Bronchial epithelial cell (primary cell): Measurements from ENCODE around the gene ADIPOQ. TPM values are rescaled to one million over a fixed set of nuclear protein-coding genes. Genes with fewer than 3 reads are reported as not detected.
"Not testable (repeated sequence)": the region's sequence is repeated elsewhere in the genome, so short reads cannot be mapped to it uniquely, and the experiment has no call there.

ENCODE experiments used
- DNase-seq: peaks from one replicate; pipeline ENCODE4 v3.0.0-alpha.2; 2010; ENCODE audit warnings: low read depth
- FAIRE-seq: peaks from 2 replicates; lab custom pipeline; 2011; peaks lifted over from hg19 to GRCh38; lab: Jason Lieb, UNC
- H3K27me3 ChIP-seq: 2 replicates; pipeline ENCODE4 v1.5.1; 2011; ENCODE audit warnings: low read length; ENCODE audit not compliant: control insufficient read depth, insufficient read depth
- H3K36me3 ChIP-seq: 2 replicates; pipeline ENCODE4 v1.5.1; 2011; ENCODE audit warnings: low read length; ENCODE audit not compliant: control insufficient read depth, insufficient read depth
- H3K4me3 ChIP-seq: 2 replicates; pipeline ENCODE4 v1.5.1; 2011; ENCODE audit warnings: mild to moderate bottlenecking, low read depth, low read length, control low read depth
- total RNA-seq: library from RNA; depleted of rRNA; stranded (reverse); fragments of >200 nt; gene quantifications from 2 replicates; pipeline ENCODE4 v1.2.1, GENCODE V29; 2014
- TF ChIP-seq, protein P1 (sequence below): IDR thresholded peaks from 2 replicates; pipeline ENCODE4 v1.5.1; 2011; ENCODE audit warnings: mild to moderate bottlenecking, moderate library complexity, low read length, control low read depth, inconsistent platforms; ENCODE audit not compliant: insufficient read depth, severe bottlenecking

ADIPOQ gene
- total RNA-seq, 1 donor from 2014 or later: not detected

DNA sequence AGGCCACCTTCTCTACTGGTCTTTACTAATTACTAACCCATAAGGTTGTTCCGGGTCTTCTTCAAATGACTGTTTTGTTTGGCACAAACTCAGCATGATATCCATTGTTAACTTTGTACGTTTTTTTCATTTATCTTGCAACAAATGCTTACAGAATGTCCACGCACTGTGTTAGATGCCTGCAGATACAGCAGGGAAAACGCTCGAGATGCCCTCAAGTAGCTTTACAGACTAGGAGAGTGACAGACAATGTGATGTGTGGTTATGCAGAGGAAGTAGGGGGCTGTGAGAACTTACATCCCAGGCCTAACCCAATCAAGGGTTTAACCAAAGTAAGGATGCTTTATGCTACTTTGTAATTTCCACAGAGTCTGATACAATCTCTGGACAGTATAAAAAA lies 35.3 kb upstream of the ADIPOQ start:
- TF ChIP-seq, protein P1, sequence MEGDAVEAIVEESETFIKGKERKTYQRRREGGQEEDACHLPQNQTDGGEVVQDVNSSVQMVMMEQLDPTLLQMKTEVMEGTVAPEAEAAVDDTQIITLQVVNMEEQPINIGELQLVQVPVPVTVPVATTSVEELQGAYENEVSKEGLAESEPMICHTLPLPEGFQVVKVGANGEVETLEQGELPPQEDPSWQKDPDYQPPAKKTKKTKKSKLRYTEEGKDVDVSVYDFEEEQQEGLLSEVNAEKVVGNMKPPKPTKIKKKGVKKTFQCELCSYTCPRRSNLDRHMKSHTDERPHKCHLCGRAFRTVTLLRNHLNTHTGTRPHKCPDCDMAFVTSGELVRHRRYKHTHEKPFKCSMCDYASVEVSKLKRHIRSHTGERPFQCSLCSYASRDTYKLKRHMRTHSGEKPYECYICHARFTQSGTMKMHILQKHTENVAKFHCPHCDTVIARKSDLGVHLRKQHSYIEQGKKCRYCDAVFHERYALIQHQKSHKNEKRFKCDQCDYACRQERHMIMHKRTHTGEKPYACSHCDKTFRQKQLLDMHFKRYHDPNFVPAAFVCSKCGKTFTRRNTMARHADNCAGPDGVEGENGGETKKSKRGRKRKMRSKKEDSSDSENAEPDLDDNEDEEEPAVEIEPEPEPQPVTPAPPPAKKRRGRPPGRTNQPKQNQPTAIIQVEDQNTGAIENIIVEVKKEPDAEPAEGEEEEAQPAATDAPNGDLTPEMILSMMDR: no peak
- Histone ChIP-seq H3K4me3 (peak overlapping the region; percentile 91), H3K27me3 (no peaks in the 10 kb centered on the region), H3K36me3 (no peaks in the 10 kb centered on the region)
- FAIRE-seq (no peak), DNase-seq (no peak)

DNA sequence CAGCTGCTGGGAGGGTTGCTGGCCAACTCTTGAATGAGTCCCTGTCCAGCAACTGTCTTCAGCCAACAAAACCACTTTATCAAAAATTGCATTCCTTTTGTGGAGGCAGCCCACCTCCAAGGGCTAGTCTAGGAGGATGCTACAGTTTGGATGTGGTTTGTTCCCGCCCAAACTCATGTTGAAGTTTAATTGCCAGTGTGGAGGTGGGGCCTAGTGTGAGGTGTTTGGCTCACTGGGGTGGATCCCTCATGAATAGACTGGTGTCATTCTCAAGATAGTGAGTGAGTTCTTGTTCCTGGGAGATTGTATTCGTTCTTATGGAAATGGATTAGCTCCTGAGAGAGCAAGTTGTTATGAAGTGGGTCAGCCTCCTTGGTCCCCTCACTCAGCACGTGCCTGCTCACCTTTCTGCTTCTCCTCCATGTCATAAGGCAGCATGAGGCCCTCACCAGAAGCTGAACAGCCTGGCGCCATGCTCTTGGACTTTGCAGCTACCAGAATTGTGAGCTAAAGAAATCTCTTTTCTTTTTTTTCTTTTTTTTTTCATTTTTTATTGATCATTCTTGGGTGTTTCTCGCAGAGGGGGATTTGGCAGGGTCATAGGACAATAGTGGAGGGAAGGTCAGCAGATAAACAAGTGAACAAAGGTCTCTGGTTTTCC lies 32.0 kb upstream of the ADIPOQ start:
- Histone ChIP-seq H3K36me3 (no peaks in the 10 kb centered on the region), H3K4me3 (no peak overlapping the region), H3K27me3 (no peaks in the 10 kb centered on the region)
- no peak for DNase-seq
- no peak for FAIRE-seq
- TF ChIP-seq, protein P1: no peak

- not testable (repeated sequence) for H3K27me3 ChIP-seq, H3K4me3 ChIP-seq, H3K36me3 ChIP-seq, FAIRE-seq, DNase-seq
These were observed 31.2 kb upstream of the ADIPOQ start for GRCh38 chr3:186811313-186811712.

- no peaks in the 10 kb centered on the region for H3K27me3 ChIP-seq
- no peak overlapping the region for H3K4me3 ChIP-seq
- DNase-seq (no peak), FAIRE-seq (no peak)
- no peaks in the 10 kb centered on the region for H3K36me3 ChIP-seq
- TF ChIP-seq, protein P1: no peak
These were observed 28.4 kb upstream of the ADIPOQ start for GRCh38 chr3:186814100-186814499.

DNA sequence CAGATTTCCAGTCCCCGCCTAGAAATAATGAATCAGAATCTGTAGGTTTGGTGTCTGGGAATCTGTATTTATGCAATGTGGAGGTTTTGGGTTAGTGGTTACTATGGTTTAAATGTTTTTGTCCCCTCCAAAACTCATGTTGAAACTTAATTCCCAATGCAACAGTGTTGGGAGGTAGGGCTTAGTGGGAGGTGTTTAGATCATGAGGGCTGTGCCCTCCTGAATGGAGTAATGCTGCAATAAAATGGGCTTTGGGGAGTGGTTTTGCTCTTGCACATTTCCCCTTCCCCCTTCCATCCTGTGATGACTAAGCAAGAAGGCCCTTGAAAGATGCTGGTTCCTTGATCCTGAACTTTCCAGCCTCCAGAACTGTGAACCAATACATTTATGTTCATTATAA lies 27.1 kb upstream of the ADIPOQ start:
- no peak for FAIRE-seq
- TF ChIP-seq, protein P1: no peak
- Histone ChIP-seq H3K4me3 (no peak overlapping the region), H3K27me3 (no peaks in the 10 kb centered on the region), H3K36me3 (no peaks in the 10 kb centered on the region)
- DNase-seq: peak; percentile 57

GRCh38 chr3:186818516-186818915 lies 24.0 kb upstream of the ADIPOQ start:
- TF ChIP-seq, protein P1: no peak
- no peaks in the 10 kb centered on the region for H3K27me3 ChIP-seq
- no peak overlapping the region for H3K4me3 ChIP-seq
- DNase-seq (no peak), FAIRE-seq (no peak)
- no peaks in the 10 kb centered on the region for H3K36me3 ChIP-seq
